Ovary (tissue), 3 donors: ENCODE data around the gene NLGN1.

Experiments used
- CTCF ChIP-seq, 3 donors: fragments of 450-650 bp in 2 of 3; fragments of 200-600 bp in 1 of 3; IDR thresholded peaks; one replicate each; pipeline versions ENCODE4 v1.5.1 to v1.8.0; 2016 to 2022; ENCODE audit warnings: antibody characterized with exemption in 3 of 3, mild to moderate bottlenecking in 1 of 3
- EP300 ChIP-seq: sonication (generic); formaldehyde crosslinking; IDR thresholded peaks from one replicate; pipeline ENCODE4 v1.6.1; 2017; ENCODE audit warnings: antibody characterized with exemption
- donor health status: DM: no; HTN: no; CAD: no.

- no peak for TF ChIP-seq EP300
- TF ChIP-seq CTCF (IDR thresholded peaks at IDR 0.05) = no peak
Measured at GRCh38 chr3:173395073-173395411, 2.5 kb upstream of the NLGN1 start.
